ENCODE data around the gene P2RY8.
"Not testable (repeated sequence)": the region's sequence is repeated elsewhere in the genome, so short reads cannot be mapped to it uniquely, and the experiment has no call there.

P2RY8 gene

DNA sequence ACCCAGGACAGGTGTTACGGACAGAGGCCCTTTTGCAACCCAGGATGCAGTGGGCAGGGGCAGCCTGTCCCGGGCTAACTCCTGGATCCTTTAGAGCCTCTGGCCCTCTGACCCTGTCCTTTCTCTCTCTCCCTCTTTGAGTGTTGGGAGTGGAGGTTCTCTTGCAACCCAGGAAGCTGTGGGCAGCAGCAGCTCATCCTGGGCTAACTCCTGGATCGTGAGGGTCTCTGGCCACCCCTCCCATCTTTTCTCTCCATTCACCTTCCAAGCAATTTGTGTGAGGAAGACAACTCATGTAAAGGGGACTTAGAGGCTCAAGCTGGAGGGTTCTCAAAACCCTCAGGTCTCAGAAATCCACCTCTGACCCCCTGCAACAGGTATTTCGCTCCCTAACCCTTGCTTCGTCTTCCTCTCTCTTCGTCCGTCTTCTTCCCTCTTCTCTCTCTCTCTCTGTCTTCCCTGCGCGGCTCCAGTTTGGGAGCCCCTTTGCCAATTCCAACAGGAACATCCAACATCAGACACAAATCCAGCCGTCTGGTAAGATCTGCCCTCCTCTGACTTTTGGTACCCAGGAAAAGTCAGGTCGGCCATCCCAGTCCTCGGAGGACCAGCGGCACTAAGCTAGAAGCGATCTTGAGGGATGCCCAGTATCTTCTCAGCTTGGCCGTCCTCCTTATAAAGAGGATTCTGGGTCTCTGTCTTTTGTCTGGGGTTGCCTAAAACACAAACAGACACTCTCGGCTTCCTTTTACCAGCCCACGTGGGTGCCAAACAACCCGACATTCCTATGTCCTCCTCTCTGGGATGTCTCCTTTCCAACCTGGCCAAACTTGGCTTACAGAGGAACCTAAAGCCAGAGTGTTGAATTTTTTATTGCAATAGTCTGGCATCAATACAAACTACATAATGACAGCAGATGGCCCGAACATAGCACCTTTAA, 92.2 kb downstream of the P2RY8 start:
- no peak for DNase-seq (ENCODE audit: low spot score)

DNA sequence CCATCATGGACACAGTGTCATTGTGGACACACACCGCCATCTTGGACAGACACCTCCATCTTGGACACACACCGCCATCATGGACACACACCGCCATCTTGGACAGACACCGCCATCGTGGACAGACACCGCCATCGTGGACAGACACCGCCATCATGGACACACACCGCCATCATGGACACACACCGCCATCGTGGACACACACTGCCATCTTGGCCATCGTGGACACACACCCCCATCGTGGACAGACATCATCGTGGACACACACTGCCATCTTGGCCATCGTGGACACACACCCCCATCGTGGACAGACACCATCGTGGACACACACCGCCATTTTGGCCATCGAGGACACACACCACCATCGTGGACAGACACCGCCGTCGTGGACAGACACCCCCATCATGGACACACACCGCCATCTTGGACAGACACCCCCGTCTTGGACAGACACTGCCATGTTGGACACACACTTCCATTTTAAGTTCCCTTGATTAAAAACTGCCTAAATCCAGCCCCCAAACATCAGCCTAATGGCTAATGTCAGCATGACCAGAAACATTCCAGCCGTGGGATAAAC, 93.4 kb downstream of the P2RY8 start:
- DNase-seq (ENCODE audit: low spot score), result no peak

DNA sequence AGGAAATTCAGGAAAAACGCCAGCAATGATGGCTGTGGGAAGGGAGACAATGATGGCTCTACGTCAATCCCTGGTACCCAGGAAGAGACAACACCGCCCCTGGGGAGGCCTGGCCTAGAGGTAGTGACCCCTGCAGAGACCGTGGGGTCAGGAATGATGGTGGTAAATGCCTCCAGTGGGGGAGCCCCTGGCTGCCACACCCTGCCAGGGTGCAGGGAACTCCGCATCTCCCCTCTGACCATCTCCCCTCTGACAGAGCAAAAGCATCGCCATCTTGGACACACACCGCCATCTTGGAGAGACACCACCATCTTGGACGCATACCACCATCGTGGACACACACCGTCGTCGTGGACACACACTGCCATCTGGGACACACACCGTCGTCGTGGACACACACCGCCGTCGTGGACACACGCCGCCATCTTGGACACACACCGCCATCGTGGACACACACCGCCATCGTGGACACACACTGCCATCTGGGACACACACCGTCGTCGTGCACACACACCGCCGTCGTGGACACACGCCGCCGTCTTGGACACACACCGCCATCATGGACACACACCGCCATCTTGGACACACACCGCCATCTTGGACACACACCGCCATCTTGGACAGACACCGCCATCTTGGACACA, 94.1 kb downstream of the P2RY8 start:
- no peak for DNase-seq (ENCODE audit: low spot score)

DNA sequence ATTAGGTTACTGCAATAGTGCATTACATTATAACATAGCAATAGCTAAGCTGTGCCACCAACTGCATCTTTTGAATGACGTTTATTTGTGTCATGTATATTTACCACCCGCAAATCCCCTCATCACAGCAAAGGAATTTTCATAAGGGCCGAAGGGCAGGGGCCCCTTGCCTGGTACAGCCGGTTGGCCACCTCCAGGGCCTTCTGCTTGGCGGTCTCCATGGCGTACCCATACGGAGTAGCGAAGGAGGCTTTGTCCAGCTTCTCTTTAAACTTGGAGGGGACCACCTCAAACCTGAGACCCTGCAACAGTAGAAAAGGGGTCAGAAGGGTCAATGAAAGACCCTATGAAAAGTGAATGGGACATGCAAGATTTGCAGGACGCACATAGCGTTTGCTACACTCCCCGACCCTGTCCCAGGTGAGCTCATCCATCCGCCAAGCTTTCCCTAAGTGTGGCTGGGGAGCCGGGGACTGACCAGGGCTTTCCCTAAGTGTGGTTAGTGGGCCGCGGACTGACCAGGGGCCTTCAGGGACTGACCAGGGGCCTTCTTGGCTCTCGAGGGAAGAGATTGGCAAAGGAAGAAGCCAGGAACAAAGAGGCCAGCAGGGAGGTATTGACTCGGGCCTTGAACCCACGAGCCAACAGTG, 94.8 kb downstream of the P2RY8 start:
- no peak for DNase-seq (ENCODE audit: low spot score)

DNA sequence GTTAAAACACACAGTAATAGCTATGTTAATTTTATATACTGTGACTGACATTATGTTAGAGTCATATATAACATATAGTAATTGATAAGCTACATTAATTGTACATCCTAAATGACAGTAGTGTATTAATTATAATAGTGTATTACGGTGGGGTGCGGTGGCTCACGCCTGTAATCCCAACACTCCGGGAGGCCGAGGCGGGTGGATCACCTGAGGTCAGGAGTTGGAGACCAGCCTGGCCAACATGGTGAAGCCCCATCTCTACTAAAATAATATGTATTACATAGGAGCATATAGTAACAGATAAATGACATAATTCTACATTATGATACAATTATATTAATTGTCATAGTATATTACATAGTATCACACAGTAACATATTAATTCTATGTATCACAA, 96.5 kb downstream of the P2RY8 start:
- DNase-seq (ENCODE audit: low spot score), result no peak

DNA sequence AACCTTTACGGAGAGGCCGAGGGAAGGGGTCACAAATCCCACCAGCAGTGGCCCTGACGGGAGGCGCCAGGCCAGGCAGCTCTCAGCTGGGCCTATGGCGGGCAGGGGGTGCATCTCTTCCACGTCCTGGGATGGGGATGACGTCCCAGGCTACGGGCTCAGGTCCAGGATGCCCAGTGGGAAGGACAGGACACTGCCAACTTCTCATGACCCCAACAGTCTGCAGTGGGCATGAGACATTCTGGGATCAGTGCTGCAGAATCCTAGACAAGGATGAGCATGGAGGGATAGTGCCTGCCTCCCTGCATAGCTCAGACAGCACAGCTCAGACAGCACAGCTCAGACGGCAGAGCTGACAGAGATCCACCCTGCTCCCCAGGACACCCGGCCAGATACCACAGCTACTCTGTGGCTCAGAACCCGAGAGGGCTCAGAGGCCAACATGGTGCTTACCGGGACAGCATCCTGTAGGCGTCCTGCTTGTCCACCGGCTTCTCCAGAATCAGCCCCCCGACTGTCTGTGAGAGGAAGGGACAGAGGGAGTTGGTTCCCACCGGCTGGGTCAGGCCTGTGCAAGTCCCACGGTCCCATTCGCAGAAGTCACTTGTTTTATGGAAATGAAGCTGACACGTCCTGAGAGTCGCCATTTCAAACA, 101.6 kb downstream of the P2RY8 start:
- DNase-seq (ENCODE audit: low spot score), result no peak

DNA sequence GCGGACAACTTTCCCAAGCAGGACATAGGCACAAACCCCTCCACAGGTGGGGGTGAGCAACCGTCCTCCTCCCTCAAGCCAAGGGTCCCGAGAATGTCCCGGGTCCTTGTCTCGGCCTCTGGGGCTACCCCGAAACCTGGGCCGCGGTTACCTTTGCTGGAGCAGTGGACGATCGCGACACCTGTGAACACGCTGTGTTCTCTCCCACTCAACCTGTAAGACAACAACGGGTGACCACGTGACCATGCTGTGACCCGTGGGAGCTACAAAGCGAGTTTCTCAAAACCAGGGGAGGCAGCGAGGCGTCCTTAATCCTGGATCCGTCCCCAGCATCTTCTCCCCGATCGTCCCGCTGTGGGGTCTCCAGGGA, 102.1 kb downstream of the P2RY8 start:
- DNase-seq (ENCODE audit: low spot score), result no peak

DNA sequence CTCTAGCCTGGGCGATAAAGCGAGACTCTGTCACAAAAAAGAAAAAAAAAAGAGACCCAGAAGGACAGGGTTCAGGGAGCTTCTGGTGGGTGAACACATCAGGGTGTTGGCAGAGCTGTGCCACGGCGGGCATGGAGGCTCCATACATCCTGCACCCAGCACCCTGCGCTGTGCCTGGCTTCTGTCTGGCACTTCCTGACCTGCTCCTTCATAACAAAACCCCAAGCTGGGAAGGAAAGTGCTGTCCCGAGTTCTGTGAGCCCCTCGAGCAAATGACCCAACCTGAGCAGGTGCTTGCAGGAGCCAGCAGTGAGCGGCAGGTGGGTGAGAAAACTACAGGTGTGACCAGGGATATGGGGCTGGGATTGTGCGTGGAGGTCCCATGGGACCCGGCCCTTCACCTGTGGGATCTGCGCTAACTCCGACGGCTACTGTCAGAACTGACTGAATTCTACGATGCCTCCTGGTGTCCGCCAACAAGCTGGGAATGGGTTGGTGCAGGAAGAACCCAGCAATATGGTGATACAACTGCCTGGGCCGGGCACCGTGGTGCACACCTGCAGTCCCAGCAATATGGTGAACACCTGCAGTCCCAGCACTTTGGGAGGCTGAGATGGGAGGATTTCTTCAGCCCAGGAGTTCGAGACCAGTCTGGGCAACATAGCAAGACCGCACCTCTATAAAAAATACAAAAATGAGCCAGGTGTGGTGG, 103.2 kb downstream of the P2RY8 start:
- DNase-seq (ENCODE audit: low spot score), result no peak

DNA sequence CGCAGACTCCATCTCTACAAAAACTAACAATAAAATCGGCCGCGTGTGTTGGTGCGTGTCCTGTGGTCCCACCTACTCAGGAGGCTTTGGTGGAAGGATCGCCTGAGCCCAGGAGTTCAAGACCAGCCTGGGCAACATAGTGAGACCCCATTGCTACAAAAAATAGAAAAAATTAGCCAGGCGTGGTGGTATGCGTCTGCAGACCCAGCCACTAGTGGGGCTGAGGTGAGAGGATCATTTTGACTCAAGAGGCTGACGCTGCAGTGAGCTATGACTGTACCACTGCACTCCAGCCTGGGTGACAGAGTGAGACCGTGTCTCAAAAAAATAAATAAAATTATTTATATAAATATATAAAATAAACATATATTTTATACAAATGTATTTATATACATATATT, 106.5 kb downstream of the P2RY8 start:
- DNase-seq (ENCODE audit: low spot score), result peak; percentile 44

DNA sequence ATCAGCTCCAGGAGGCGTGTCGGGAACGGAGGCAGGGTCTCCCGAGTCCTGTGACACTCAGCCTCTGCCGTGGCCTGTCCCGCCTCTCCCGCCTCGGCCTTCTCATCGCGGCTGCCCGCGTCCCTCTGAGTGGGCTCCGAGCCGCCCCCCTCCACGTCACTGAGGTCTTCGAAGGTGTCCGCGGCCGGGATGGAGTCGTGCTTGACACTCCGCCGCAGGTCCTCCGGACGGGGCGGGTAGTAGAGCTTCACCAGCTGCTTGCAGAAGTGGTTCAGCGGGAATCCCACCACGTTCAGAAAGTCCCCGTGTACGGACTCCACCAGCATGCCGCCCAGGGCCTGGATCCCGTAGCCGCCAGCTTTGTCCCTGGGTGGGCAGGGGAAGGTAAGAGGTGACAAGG, 109.2 kb downstream of the P2RY8 start:
- DNase-seq (ENCODE audit: low spot score), result no peak

DNA sequence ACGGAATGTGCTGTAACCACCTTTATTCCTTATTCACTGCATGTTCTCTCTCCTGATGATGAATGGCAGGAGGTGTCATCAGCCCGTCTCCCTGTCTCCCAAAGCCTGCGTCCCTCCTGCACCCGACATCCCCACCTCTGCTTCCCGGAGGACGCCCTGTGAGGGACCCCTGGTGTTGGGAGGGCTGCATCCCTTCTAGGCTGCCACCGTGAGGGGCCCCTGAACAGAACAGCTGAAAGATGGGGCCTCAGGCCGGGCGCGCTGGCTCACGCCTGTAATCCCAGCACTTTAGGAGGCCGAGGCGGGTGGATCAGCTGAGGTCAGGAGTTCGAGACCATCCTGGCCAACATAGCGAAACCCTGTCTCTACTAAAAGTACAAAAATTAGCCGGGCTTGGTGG, 110.7 kb downstream of the P2RY8 start:
- DNase-seq (ENCODE audit: low spot score), result not testable (repeated sequence)

DNA sequence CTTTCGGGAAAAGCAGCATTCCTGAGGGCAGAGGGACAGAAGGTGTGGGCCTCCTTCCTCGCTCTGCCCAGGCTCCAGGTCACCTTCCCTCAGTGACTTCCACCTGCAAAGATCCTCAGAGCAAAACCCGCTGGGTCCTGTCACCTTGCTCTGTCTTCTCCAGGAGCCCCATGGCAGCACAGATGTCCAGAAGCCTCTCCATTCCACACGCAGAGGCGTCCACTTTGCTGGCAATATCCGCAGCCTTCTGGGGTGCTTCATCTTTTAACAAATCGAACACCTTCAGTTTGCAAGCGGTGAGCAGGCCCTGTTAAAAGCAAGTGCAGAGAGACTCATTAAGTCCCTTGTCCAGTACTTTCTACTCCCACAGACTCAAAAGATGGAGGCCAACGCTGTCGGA, 111.6 kb downstream of the P2RY8 start:
- no peak for DNase-seq (ENCODE audit: low spot score)

DNA sequence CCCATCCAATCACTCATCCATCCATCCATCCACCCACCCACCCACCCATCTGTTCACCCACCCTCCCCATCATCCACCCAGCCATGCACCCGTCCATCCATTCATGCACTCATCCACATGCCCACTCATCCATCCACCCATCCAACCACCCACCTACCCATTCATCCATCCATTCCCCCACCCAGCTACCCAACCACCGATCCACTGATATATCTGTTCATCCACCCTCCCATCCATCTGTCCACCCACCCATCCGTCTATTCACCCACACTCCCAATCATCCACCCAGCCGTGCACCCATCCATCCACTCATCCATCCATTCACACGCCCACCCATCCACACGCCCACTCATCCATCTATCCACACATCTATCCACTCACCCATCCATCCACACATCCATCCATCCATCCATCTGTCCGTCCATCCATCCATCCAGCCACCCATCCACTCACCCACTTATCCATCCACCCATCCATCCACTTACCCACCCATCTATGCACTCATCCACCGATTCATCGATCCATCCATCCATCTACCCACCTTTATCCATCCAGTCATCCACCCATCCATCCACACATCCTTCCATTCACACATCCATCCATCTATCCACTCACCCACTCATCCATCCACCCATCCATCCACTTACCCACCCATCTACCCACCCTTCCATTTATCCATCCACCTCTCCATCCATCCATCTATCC, 112.7 kb downstream of the P2RY8 start:
- no peak for DNase-seq (ENCODE audit: low spot score)

DNA sequence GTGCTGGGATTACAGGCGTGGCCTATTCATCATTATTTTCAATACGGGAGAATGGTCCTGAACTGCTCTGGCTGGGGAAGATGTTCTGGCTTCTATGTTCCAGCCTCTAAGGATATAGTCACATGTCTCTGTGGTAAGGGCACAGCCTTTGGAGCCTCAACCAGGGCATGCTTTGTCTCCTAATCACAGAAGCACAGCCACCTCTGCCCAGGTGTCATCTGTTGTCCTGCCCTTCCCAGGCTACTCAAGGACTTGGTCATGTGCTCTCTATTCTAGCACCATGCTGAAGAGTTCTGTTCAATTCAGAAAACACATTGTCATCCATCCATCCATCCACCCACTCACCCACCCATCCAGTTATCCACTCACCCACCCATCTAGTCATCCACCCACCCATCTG, 113.8 kb downstream of the P2RY8 start:
- no peak for DNase-seq (ENCODE audit: low spot score)

DNA sequence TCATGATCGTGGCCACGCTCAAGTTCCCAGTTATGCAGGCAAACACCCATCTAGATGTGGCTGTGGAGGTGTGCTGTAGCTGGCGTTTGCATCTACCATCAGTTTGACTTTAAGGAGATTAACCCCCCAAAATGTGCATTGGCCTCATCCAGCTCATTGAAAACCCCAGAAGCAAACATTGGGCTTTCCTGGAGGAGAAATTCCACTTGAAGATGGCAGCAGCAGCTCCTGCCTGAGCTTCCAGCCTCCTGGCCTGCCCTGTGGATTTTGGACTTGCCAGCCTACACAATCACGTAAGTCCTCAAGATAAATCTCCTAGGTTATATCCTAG, 114.9 kb downstream of the P2RY8 start:
- no peak for DNase-seq (ENCODE audit: low spot score)

DNA sequence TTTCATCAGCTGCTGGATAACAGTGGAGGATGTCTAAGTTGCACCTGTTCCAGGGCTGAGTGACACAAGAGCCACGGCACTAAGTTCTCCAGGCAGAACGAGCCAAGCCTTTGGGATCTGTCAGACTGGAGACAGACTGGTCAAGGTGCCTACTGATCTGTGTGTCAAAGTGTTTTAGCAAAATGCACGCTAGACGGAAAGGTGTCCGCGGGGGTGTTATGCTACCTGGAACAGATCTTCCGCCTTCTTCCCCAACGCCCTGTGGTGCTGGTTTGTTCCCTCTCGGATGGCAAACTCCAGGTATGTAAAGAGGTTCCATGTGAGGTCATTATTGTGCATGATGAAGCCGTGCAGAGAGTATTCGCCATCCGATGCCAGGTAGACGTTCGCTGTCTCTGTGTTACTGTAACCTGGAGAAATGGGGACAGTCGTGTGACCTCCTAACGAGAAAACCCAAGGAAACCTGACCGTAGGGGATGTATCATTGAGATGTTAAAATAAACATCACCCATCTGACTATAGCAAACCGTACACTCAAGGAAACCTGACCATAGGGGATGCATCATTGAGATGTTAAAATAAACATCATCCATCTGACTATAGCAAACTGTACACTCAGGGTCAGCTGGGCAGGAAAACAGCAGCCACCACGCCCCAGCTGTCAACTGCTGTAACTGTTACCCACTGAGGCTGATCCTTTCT, 115.4 kb downstream of the P2RY8 start:
- no peak for DNase-seq (ENCODE audit: low spot score)

DNA sequence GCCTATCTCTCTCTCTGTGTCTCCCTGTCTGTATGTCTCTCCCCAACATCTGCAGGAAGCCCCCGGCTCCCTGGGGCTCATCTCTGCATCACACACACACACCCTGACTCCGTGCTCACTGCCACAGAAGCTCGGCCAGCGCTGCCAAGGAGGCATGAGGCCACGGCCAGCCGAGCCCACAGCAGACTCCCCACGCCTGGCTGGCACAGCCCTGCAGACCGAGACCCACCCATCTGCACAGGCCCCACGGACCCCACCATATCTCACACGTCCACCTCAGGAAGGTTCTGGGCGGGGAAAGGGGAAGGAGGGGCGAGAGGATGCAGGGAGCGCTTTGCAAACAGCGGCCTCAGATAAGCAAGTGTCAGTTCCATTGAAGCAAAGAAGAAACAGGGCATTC, 116.6 kb downstream of the P2RY8 start:
- no peak for DNase-seq (ENCODE audit: low spot score)

DNA sequence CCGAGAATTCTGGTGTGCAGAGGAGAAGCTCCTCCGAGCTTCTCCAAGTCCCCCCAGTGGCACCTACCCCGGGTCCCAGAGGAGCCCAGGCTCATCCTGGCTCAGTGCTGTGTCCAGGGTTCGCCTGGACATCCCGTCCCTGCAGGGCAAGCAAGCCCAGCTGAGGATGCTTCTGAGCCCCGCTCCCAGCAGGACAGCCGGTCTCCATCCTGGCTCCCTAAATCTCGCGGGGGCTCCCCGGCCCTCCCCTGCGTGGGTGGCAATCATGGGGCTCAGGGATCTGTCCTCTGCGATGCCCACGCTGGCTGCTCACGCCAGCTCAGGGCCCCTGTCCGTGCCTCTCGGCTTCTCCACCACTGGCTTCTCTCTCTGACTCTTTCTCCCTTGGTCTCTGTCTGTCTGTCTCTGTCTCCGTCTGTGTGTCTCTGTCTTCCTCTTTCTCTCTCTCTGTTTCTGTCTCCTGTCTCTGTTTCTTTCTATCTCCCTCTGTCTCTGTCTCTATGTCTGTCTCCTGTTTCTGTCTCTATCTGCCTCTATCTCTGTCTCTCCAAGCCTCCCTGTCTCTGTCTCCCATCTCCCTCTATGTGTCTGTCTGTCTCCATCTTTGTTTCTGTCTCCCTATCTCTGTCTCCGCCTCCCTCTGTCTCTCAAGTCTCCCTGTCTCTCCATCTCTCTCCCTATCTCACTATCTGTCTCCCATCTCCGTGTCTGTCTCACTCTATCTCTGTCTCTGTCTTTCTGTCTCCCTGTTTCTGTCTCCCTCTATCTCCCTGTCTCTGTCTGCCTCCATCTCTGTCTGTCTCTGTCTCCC, 117.2 kb downstream of the P2RY8 start:
- DNase-seq (ENCODE audit: low spot score), result no peak

DNA sequence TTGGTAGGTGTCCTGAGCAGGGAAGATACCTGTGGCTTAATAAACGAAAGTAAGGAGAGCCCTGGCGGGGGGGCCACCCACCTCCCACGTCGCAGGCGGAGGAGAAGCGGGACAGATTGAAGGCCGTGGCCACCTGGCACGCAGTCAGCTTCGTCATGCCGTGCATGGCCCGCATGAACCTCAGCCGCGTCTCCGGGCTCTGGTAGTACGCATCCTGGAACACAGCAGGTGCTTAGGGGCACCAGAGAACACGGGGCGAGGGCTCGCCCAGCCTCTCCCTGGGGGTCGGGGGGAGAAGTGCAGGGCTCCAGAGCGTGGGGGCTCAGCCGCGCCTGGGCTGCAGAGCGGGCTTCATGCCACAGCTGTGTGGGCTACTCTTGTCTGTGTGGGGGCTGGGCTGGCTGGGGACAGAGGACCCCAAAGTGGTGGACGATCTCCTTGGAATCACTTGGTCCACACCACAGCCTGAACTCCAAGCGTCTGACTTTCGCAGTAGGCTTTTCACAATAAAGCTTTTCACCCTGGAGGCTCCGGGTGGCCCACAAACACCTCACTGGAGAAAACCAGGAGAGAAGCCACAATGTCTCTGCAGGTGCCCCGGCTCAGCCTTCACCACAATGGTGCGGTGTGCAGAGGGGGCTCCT, 118.0 kb downstream of the P2RY8 start:
- no peak for DNase-seq (ENCODE audit: low spot score)
